ENCODE results near the gene KCTD15.

GRCh38 chr19:33832633-33833032 lies 36.0 kb downstream of the KCTD15 start:
- TF ChIP-seq CTCF (IDR thresholded peaks at IDR 0.05; ENCODE audit: extremely low read depth in 1 of 2, insufficient read depth in 1 of 2, low read depth in 1 of 2, low read length in 2 of 2): no peak
- TF ChIP-seq MYC (IDR thresholded peaks at IDR 0.05; ENCODE audit: low read depth, low read length): no peak
- no peak for TF ChIP-seq POLR2A (IDR thresholded peaks at IDR 0.05; ENCODE audit: low read depth, low read length)
- no peak for TF ChIP-seq EZH2 (IDR thresholded peaks at IDR 0.05; ENCODE audit: borderline replicate concordance, low read depth, low read length, severe bottlenecking)
- TF ChIP-seq MAX (IDR thresholded peaks at IDR 0.05; ENCODE audit: insufficient read depth, insufficient read length): no peak
- TF ChIP-seq FOS (IDR thresholded peaks at IDR 0.05; ENCODE audit: borderline replicate concordance, insufficient read depth, low read length): no peak
- TF ChIP-seq POLR2AphosphoS5 (IDR thresholded peaks at IDR 0.05; ENCODE audit: insufficient read depth, low read depth, low read length): no peak
- TF ChIP-seq JUN (IDR thresholded peaks at IDR 0.05; ENCODE audit: borderline replicate concordance, insufficient read depth, insufficient read length, low read depth): no peak
- no peak for TF ChIP-seq GATA2 (IDR thresholded peaks at IDR 0.05; ENCODE audit: insufficient read depth, insufficient read length, low read depth, low read length)
